HCT116 (cell line): ENCODE measurements around the gene PPIH. TPM values are rescaled to one million over a fixed set of nuclear protein-coding genes. Genes with fewer than 3 reads are reported as not detected.

Source experiments
- ATAC-seq: fragments of 200-7000 bp; cut with Tn5 transposase; 2 replicates; pipeline ENCODE4 v1.9.1; 2020; ENCODE audit warnings: mild to moderate bottlenecking, moderate library complexity
- BruUV-seq: library from RNA; stranded (reverse); fragments of 400-500 nt; replicated peaks from 2 replicates; lab custom pipeline; 2021; lab: Mats Ljungman, UMichigan
- CTCF ChIA-PET: fragments of 300-600 bp; sonication (Branson Sonifier 250); formaldehyde crosslinking; loops from one replicate; lab custom pipeline; 2021; ENCODE audit warnings: antibody characterized with exemption; lab: Charles Lee
- POLR2A ChIA-PET: fragments of 300-600, 350-600 bp; sonication (Branson Sonifier 250); formaldehyde crosslinking; loops from one replicate; lab custom pipeline; 2021; ENCODE audit warnings: antibody characterized with exemption; lab: Charles Lee
- RAD21 ChIA-PET, 2 experiments: fragments of 300-600 bp; sonication (Branson Sonifier 250); formaldehyde crosslinking; loops; one replicate each; lab custom pipeline; 2023; ENCODE audit warnings: low total read pairs in 2 of 2; ENCODE audit not compliant: uncharacterized antibody in 2 of 2, unreplicated experiment in 2 of 2, low non-redundant PET in 1 of 2; lab: Charles Lee
- DNase-seq: peaks from one replicate; pipeline ENCODE4 v3.0.0-alpha.2; 2010; ENCODE audit warnings: low read depth, low spot score
- H2AFZ ChIP-seq: fragments of 200-600 bp; shearing (Covaris generic), sonication (generic); 2 replicates; pipeline ENCODE4 v1.6.1; 2017; ENCODE audit warnings: low read depth, mixed run types, mixed read lengths, antibody characterized with exemption, low read length; ENCODE audit not compliant: poor library complexity, severe bottlenecking
- H3K27ac ChIP-seq: 2 replicates; pipeline ENCODE4 v1.5.1; 2012; ENCODE audit warnings: low read depth, low read length
- H3K27me3 ChIP-seq: fragments of 200-600 bp; sonication (generic); 2 replicates; pipeline ENCODE4 v1.6.1; 2016; ENCODE audit warnings: mixed run types, low read length, mixed read lengths; ENCODE audit not compliant: insufficient read depth
- H3K36me3 ChIP-seq, 2 experiments: fragments of 200-500 bp in 1 of 2; fragments of 200-600 bp in 1 of 2; sonication (Bioruptor generic) in 1 of 2; sonication (generic) in 1 of 2; 2 replicates each; pipeline versions ENCODE4 v1.5.1 to v1.6.1; 2014 to 2016; ENCODE audit warnings: low read length in 2 of 2, inconsistent platforms in 1 of 2, mixed read lengths in 1 of 2, mixed run types in 1 of 2; ENCODE audit not compliant: insufficient read depth in 2 of 2, control insufficient read depth in 1 of 2
- H3K4me1 ChIP-seq, 2 experiments: fragments of 200-600 bp in 1 of 2; sonication (generic) in 1 of 2; 2 replicates each; pipeline versions ENCODE4 v1.5.1 to v1.6.1; 2012 to 2017; ENCODE audit warnings: low read length in 2 of 2, inconsistent platforms in 1 of 2, mild to moderate bottlenecking in 1 of 2, mixed read lengths in 1 of 2, mixed run types in 1 of 2, moderate library complexity in 1 of 2; ENCODE audit not compliant: insufficient read depth in 2 of 2, control insufficient read depth in 1 of 2
- H3K4me2 ChIP-seq: fragments of 200-600 bp; sonication (generic); 2 replicates; pipeline ENCODE4 v1.6.1; 2017; ENCODE audit warnings: mixed run types, low read length, mixed read lengths
- H3K4me3 ChIP-seq, 2 experiments: fragments of 200-600 bp in 1 of 2; sonication (generic) in 1 of 2; replicated peaks in 1 of 2; 2 replicates each; pipeline ENCODE4 v1.5.1; 2011 to 2016; ENCODE audit warnings: low read length in 2 of 2, control low read depth in 1 of 2, low read depth in 1 of 2, mild to moderate bottlenecking in 1 of 2, mixed read lengths in 1 of 2, mixed run types in 1 of 2
- H3K79me2 ChIP-seq: fragments of 200-600 bp; sonication (generic); 2 replicates; pipeline ENCODE4 v1.6.1; 2017; ENCODE audit warnings: mild to moderate bottlenecking, mixed run types, low read length, moderate library complexity, mixed read lengths; ENCODE audit not compliant: insufficient read depth
- H3K9ac ChIP-seq: fragments of 200-600 bp; sonication (generic); 2 replicates; pipeline ENCODE4 v1.6.1; 2016; ENCODE audit warnings: low read length, mixed read lengths
- H3K9me2 ChIP-seq: fragments of 200-600 bp; sonication (generic), shearing (Covaris generic); 2 replicates; pipeline ENCODE4 v1.6.1; 2017; ENCODE audit warnings: mixed run types, mild to moderate bottlenecking, moderate library complexity; ENCODE audit not compliant: insufficient read depth
- H3K9me3 ChIP-seq, 2 experiments: fragments of 200-500 bp in 1 of 2; fragments of 200-600 bp in 1 of 2; sonication (Bioruptor generic) in 1 of 2; sonication (generic) in 1 of 2; 2 replicates each; pipeline ENCODE4 v1.6.1; 2014 to 2017; ENCODE audit warnings: low read length in 2 of 2, mixed read lengths in 2 of 2, inconsistent platforms in 1 of 2, low read depth in 1 of 2, mild to moderate bottlenecking in 1 of 2, mixed run types in 1 of 2, moderate library complexity in 1 of 2; ENCODE audit not compliant: control insufficient read depth in 1 of 2, insufficient read depth in 1 of 2
- H4K20me1 ChIP-seq: fragments of 200-600 bp; sonication (generic), shearing (Covaris generic); 2 replicates; pipeline ENCODE4 v1.6.1; 2017; ENCODE audit warnings: mixed run types, mild to moderate bottlenecking, moderate library complexity; ENCODE audit not compliant: insufficient read depth
- CBX3 ChIP-seq: IDR thresholded peaks from 2 replicates; pipeline ENCODE4 v1.6.1; 2012; ENCODE audit warnings: low read depth
- CEBPB ChIP-seq: IDR thresholded peaks from 2 replicates; pipeline ENCODE4 v1.6.1; 2012; ENCODE audit warnings: low read depth
- EGR1 ChIP-seq: IDR thresholded peaks from 2 replicates; pipeline ENCODE4 v1.6.1; 2012; ENCODE audit warnings: low read depth
- EZH2 ChIP-seq: fragments of 200-600 bp; sonication (generic); IDR thresholded peaks from 2 replicates; pipeline ENCODE4 v1.6.1; 2017; ENCODE audit warnings: antibody characterized with exemption, mixed run types
- JUND ChIP-seq: IDR thresholded peaks from 2 replicates; pipeline ENCODE4 v1.6.1; 2012
- POLR2A ChIP-seq: IDR thresholded peaks from 2 replicates; pipeline ENCODE4 v1.7.0; 2011; ENCODE audit warnings: borderline replicate concordance; ENCODE audit not compliant: insufficient read depth, insufficient read length; ENCODE audit errors: extremely low read depth
- SIN3A ChIP-seq: IDR thresholded peaks from 2 replicates; pipeline ENCODE4 v1.6.1; 2012; ENCODE audit warnings: low read depth
- TCF7L2 ChIP-seq: IDR thresholded peaks from 2 replicates; pipeline ENCODE4 v1.7.0; 2011; ENCODE audit warnings: borderline replicate concordance, inconsistent platforms; ENCODE audit not compliant: insufficient read depth, insufficient read length; ENCODE audit errors: extremely low read depth
- ZFX ChIP-seq: fragments of 450-650 bp; IDR thresholded peaks from 2 replicates; pipeline ENCODE4 v1.6.1; 2017
- intact Hi-C: fragments of 100-400 bp; cut with micrococcal nuclease; formaldehyde crosslinking; loops from 2 replicates; pipeline ENCODE4 v1.10.0; 2022
- total RNA-seq: library from RNA; stranded (reverse); gene quantifications from one replicate; pipeline ENCODE4 v1.2.1, GENCODE V29; 2021; ENCODE audit not compliant: unreplicated experiment
- TF ChIP-seq, protein P1 (sequence below), 3 experiments: fragments of 200-600 bp in 1 of 3; sonication (generic) in 1 of 3; IDR thresholded peaks in 2 of 3; conservative IDR thresholded peaks in 1 of 3; 2 replicates each; pipeline ENCODE4 v1.5.1; 2012 to 2017; ENCODE audit warnings: low read depth in 2 of 3, low read length in 2 of 3, antibody characterized with exemption in 1 of 3, borderline replicate concordance in 1 of 3, control low read depth in 1 of 3, mild to moderate bottlenecking in 1 of 3, mixed read lengths in 1 of 3, mixed run types in 1 of 3, moderate library complexity in 1 of 3; ENCODE audit not compliant: insufficient read depth in 1 of 3

PPIH gene
- total RNA-seq, 1 experiment from 2014 or later: 100 TPM

DNA sequence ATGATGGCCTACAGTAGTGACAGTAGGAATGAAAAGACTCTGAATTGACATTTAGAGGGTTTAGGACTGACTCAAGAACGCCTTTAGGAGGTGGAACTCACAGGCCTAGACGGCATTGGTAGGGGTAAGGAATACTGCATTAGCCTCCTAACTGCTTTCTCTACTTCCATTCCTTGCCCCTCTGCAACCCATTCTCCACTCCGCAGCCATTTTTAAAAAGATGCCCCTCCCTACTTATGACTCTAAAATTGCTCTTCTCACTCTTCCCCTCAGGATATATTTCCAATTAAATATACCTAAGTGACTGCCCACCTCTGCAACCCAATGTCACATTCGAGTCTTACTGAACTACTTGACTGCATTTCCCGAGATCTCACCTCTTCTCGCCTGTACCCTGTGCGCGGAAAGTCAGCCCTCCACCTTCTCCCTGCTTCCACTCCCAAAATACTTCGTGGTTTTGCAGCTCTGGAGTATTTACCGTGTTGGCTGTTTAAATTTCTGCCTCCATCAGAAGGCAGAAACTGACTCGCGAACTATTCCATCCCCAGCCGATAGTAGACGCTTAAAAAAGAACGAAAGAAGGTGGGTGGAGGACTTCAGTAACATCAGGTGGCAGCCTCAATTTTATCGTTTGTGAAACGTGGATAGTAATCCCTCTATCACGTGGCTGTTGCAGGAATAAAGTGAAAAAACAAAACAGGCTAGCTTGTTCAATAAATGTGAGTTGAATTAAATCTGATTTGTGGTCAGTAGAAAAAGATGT, 22.9 kb downstream of the PPIH start:
- intact Hi-C loops: no loop called here
- TSS peak; percentile 90 for BruUV-seq
- no peak for ATAC-seq
- DNase-seq: no peak
- Histone ChIP-seq H2AFZ (no peak overlapping the region), H3K4me1 (peaks cover 8 to 32% of the 10 kb centered on the region in 2 experiments), H3K27me3 (no peaks in the 10 kb centered on the region), H3K27ac (peak overlapping the region; percentile 87), H3K9me2 (no peaks in the 10 kb centered on the region), H3K9ac (peak overlapping the region; percentile 94), H3K4me3 (peak overlapping the region; percentile 86 to 88), H3K36me3 (peaks cover 10 to 34% of the 10 kb centered on the region in 2 experiments; a peak in 2 of 4 replicates), H3K9me3 (no peaks in the 10 kb centered on the region), H3K4me2 (peak overlapping the region; percentile 96), H3K79me2 (peaks cover 50% of the 10 kb centered on the region), H4K20me1 (peaks cover 28% of the 10 kb centered on the region; the same call in 1 of the 2 replicates)
- no peak for TF ChIP-seq ZFX
- no peak for TF ChIP-seq TCF7L2
- TF ChIP-seq SIN3A: no peak
- no peak for TF ChIP-seq CBX3
- TF ChIP-seq JUND: no peak
- TF ChIP-seq POLR2A: no peak
- TF ChIP-seq, protein P1, sequence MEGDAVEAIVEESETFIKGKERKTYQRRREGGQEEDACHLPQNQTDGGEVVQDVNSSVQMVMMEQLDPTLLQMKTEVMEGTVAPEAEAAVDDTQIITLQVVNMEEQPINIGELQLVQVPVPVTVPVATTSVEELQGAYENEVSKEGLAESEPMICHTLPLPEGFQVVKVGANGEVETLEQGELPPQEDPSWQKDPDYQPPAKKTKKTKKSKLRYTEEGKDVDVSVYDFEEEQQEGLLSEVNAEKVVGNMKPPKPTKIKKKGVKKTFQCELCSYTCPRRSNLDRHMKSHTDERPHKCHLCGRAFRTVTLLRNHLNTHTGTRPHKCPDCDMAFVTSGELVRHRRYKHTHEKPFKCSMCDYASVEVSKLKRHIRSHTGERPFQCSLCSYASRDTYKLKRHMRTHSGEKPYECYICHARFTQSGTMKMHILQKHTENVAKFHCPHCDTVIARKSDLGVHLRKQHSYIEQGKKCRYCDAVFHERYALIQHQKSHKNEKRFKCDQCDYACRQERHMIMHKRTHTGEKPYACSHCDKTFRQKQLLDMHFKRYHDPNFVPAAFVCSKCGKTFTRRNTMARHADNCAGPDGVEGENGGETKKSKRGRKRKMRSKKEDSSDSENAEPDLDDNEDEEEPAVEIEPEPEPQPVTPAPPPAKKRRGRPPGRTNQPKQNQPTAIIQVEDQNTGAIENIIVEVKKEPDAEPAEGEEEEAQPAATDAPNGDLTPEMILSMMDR (IDR thresholded peaks at IDR 0.05 in 2 of 3, conservative IDR thresholded peaks at IDR 0.05 in 1 of 3; ENCODE audit: borderline replicate concordance in 1 of 3, insufficient read depth in 1 of 3, low read depth in 2 of 3, low read length in 2 of 3): no peak
- TF ChIP-seq EZH2: no peak
- no peak for TF ChIP-seq EGR1
- no peak for TF ChIP-seq CEBPB
- ChIA-PET RAD21 (no interaction called here), POLR2A (interaction anchor here (1.1 kb wide), 1 partner anchor 10 kb away, joined by 3 read pairs; no protein-coding TSS in a partner anchor), CTCF (no interaction called here)
